MM.1S (cell line): Measurements from ENCODE around the gene ROBO2.

Source experiments
- EZH2 ChIP-seq: fragments of 300-600 bp; sonication (generic); optimal IDR thresholded peaks from 2 replicates; pipeline ENCODE3; 2017; ENCODE audit warnings: low read depth, mild to moderate bottlenecking, antibody characterized with exemption, low read length, mixed read lengths
- TF ChIP-seq, protein P1 (sequence below): fragments of 300-600 bp; sonication (generic); IDR thresholded peaks from 2 replicates; pipeline ENCODE4 v1.5.1; 2016; ENCODE audit warnings: antibody characterized with exemption, low read length, mixed read lengths

- TF ChIP-seq, protein P1, sequence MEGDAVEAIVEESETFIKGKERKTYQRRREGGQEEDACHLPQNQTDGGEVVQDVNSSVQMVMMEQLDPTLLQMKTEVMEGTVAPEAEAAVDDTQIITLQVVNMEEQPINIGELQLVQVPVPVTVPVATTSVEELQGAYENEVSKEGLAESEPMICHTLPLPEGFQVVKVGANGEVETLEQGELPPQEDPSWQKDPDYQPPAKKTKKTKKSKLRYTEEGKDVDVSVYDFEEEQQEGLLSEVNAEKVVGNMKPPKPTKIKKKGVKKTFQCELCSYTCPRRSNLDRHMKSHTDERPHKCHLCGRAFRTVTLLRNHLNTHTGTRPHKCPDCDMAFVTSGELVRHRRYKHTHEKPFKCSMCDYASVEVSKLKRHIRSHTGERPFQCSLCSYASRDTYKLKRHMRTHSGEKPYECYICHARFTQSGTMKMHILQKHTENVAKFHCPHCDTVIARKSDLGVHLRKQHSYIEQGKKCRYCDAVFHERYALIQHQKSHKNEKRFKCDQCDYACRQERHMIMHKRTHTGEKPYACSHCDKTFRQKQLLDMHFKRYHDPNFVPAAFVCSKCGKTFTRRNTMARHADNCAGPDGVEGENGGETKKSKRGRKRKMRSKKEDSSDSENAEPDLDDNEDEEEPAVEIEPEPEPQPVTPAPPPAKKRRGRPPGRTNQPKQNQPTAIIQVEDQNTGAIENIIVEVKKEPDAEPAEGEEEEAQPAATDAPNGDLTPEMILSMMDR = no peak
- TF ChIP-seq EZH2 = no peak
Observed at GRCh38 chr3:77137559-77137958, 97.7 kb downstream of the ROBO2 start.
